ENCODE measurements around the gene PPP1R18. TPM values are rescaled to one million over a fixed set of nuclear protein-coding genes. Genes with fewer than 3 reads are reported as not detected.
"Not testable (repeated sequence)": the region's sequence is repeated elsewhere in the genome, so short reads cannot be mapped to it uniquely, and the experiment has no call there.

PPP1R18 gene
- total and polyA plus RNA-seq, 2 experiments from 2014 or later: 11.3 to 12.0 TPM

- Histone ChIP-seq H4K20me1 (ENCODE audit: insufficient read depth, poor library complexity, severe bottlenecking) (peaks cover 35% of the 10 kb centered on the region), H3K4me1 (ENCODE audit: insufficient read depth) (peaks cover 13% of the 10 kb centered on the region), H3K27ac (peak within 1 kb of the TSS; percentile 99), H3K9me2 (replicated peaks; ENCODE audit: insufficient read depth) (no peaks in the 10 kb centered on the region), H3K4me2 (peak within 1 kb of the TSS; percentile 75), H2AFZ (peak within 1 kb of the TSS; percentile 43), H3K27me3 (no peaks in the 10 kb centered on the region), H3K4me3 (peak within 1 kb of the TSS; percentile 81), H3K36me3 (replicated peaks; ENCODE audit: insufficient read depth, low read depth) (no peaks in the 10 kb centered on the region), H3K79me2 (peaks cover 60% of the 10 kb centered on the region), H3K9me3 (ENCODE audit: low read depth) (no peaks in the 10 kb centered on the region)
- DNase-seq (ENCODE audit: low spot score): peak; percentile 99
- TF ChIP-seq CTCF (IDR thresholded peaks at IDR 0.05; ENCODE audit: poor library complexity): peak; percentile 7
- no peak for TF ChIP-seq EZH2 (IDR thresholded peaks at IDR 0.05; ENCODE audit: borderline replicate concordance)
- WGBS (ENCODE audit: low lambda C conversion rate, missing lambda C conversion rate): 2% methylated on average over 33 of the region's 38 CpGs
Observed at GRCh38 chr6:30719791-30720737, 33.6 kb upstream of the PPP1R18 start, which contains the start of gene TUBB. Gene TUBB (plus strand): TSS chr6:30720352. CDS start chr6:30720507, 155 bp downstream.

GRCh38 chr6:30719356-30719755, 32.9 kb upstream of the PPP1R18 start:
- TF ChIP-seq EZH2phosphoT487 (IDR thresholded peaks at IDR 0.05; ENCODE audit: low read depth, severe bottlenecking, unreplicated experiment): no peak
- TF ChIP-seq CTCF (IDR thresholded peaks at IDR 0.05; ENCODE audit: poor library complexity): no peak
- no peak for TF ChIP-seq EZH2 (IDR thresholded peaks at IDR 0.05; ENCODE audit: borderline replicate concordance)
- peaks cover 28% of the 10 kb centered on the region for H4K20me1 ChIP-seq (ENCODE audit: insufficient read depth, poor library complexity, severe bottlenecking)
- H3K27me3 ChIP-seq: no peaks in the 10 kb centered on the region
- 10% methylated on average over 8 of the region's 8 CpGs for WGBS (ENCODE audit: low lambda C conversion rate, missing lambda C conversion rate)
- peak overlapping the region; percentile 91 for H3K27ac ChIP-seq
- no peak for DNase-seq (ENCODE audit: low spot score)
- H3K4me2 ChIP-seq: peak overlapping the region; percentile 75
- no peaks in the 10 kb centered on the region for H3K36me3 ChIP-seq (replicated peaks; ENCODE audit: insufficient read depth, low read depth)
- no peaks in the 10 kb centered on the region for H3K9me2 ChIP-seq (replicated peaks; ENCODE audit: insufficient read depth)
- peaks cover 13% of the 10 kb centered on the region for H3K4me1 ChIP-seq (ENCODE audit: insufficient read depth)
- peaks cover 53% of the 10 kb centered on the region for H3K79me2 ChIP-seq
- no peaks in the 10 kb centered on the region for H3K9me3 ChIP-seq (ENCODE audit: low read depth)
- peak overlapping the region; percentile 18 for H3K4me3 ChIP-seq
- peak overlapping the region; percentile 43 for H2AFZ ChIP-seq

- Histone ChIP-seq H2AFZ (peak overlapping the region; percentile 31), H3K4me2 (peak overlapping the region; percentile 75), H3K27ac (peak overlapping the region; percentile 91), H3K4me3 (peak overlapping the region; percentile 25), H4K20me1 (ENCODE audit: insufficient read depth, poor library complexity, severe bottlenecking) (peaks cover 16% of the 10 kb centered on the region), H3K4me1 (ENCODE audit: insufficient read depth) (peaks cover 13% of the 10 kb centered on the region), H3K79me2 (peaks cover 40% of the 10 kb centered on the region)
- H3K36me3 ChIP-seq (replicated peaks; ENCODE audit: insufficient read depth, low read depth); H3K9me2 ChIP-seq (replicated peaks; ENCODE audit: insufficient read depth); H3K9me3 ChIP-seq (ENCODE audit: low read depth); H3K27me3 ChIP-seq; DNase-seq (ENCODE audit: low spot score): not testable (repeated sequence)
- WGBS (ENCODE audit: low lambda C conversion rate, missing lambda C conversion rate): 86% methylated on average over 37 of the region's 37 CpGs
Observed at GRCh38 chr6:30717845-30718720, 31.6 kb upstream of the PPP1R18 start.

Data from hepatocyte (in vitro differentiated cells).